GM10266 (cell line): ENCODE data around the gene THUMPD1.

Source experiments
- DNase-seq: peaks from one replicate; pipeline ENCODE4 v3.0.0; 2012; ENCODE audit errors: extremely low spot score
- TF ChIP-seq, protein P1 (sequence below): IDR thresholded peaks from 2 replicates; pipeline ENCODE4 v1.5.1; 2012; ENCODE audit warnings: mild to moderate bottlenecking, low read depth; ENCODE audit not compliant: control insufficient read depth, insufficient read depth; ENCODE audit errors: missing control alignments

Gene THUMPD1

DNA sequence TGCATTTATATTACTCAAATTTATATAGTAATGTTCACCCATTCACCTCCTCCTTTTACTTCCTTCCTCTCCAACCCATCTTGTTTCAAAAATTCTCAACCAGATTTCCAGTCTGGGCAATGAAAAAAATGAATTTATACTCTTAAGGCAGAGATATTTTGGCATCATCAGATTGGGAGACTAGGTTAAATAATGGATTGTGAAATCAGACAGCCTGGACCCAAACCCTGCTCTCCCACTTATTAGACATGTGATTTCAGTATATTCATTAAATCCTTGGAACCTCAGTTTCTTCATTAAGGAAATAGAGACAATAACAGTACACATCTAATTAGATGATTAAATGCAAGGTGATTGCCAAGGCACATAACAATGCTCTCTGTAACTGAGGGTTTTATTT lies 52.0 kb downstream of the THUMPD1 start:
- no peak for DNase-seq
- TF ChIP-seq, protein P1, sequence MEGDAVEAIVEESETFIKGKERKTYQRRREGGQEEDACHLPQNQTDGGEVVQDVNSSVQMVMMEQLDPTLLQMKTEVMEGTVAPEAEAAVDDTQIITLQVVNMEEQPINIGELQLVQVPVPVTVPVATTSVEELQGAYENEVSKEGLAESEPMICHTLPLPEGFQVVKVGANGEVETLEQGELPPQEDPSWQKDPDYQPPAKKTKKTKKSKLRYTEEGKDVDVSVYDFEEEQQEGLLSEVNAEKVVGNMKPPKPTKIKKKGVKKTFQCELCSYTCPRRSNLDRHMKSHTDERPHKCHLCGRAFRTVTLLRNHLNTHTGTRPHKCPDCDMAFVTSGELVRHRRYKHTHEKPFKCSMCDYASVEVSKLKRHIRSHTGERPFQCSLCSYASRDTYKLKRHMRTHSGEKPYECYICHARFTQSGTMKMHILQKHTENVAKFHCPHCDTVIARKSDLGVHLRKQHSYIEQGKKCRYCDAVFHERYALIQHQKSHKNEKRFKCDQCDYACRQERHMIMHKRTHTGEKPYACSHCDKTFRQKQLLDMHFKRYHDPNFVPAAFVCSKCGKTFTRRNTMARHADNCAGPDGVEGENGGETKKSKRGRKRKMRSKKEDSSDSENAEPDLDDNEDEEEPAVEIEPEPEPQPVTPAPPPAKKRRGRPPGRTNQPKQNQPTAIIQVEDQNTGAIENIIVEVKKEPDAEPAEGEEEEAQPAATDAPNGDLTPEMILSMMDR: no peak

DNA sequence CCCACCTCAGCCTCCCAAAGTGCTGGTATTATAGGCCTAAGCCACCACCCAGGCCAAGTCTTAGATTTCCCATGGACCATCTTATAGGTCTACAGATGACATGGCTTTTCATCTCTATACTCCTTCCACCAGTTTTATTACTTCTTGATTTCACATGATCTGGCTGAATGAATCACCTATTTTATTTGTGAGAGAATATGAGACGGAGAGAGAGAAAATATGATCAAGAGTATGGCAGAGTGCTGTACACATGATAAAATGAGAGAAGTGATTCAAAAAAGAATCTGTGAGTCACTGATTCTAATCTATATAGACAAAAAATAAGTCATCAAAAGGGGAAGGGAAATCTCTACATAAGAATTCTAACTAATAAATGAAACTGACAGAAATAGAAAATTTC lies 57.8 kb downstream of the THUMPD1 start:
- no peak for DNase-seq
- TF ChIP-seq, protein P1: no peak
